ENCODE data around the gene ZMYND8. TPM values are rescaled to one million over a fixed set of nuclear protein-coding genes. Genes with fewer than 3 reads are reported as not detected.

The ZMYND8 gene
- polyA plus RNA-seq, 3 donors = 1.4 to 13.8 (median 5.8) TPM

GRCh38 chr20:47336129-47336754 is 20.3 kb downstream of the ZMYND8 start:
- Mint-ChIP-seq H3K36me3 (peaks cover 60 to 68% of the 10 kb centered on the region in 2 donors), H3K4me3 (no peak overlapping the region)
- H4K20me1 ChIP-seq (ENCODE audit: insufficient read depth, low read length) = peaks cover 69% of the 10 kb centered on the region

More at GRCh38 chr20:47336129-47336754, 20.3 kb downstream of the ZMYND8 start:
- Histone ChIP-seq H3K4me1 (ENCODE audit: control insufficient read depth in 1 of 2, insufficient read depth in 2 of 2, low read length in 2 of 2) (peaks cover 0 to 7% of the 10 kb centered on the region in 2 donors), H3K4me3 (replicated peaks in 1 of 3; ENCODE audit: low read depth in 2 of 3, low read length in 3 of 3) (no peak overlapping the region), H3K27me3 (ENCODE audit: control insufficient read depth in 2 of 2, insufficient read depth in 2 of 2, low read length in 2 of 2) (no peaks in the 10 kb centered on the region), H2AFZ (ENCODE audit: insufficient read depth, low read depth, low read length, poor library complexity, severe bottlenecking) (no peak overlapping the region), H3K27ac (ENCODE audit: low read depth in 1 of 2, low read length in 2 of 2) (peak overlapping the region in 1 of 2 donors; percentile 36), H3K4me2 (replicated peaks; ENCODE audit: extremely low read depth, low read length, poor library complexity, severe bottlenecking) (no peak overlapping the region), H3K36me3 (replicated peaks in 1 of 2; ENCODE audit: control insufficient read depth in 1 of 2, insufficient read depth in 2 of 2, low read length in 2 of 2) (peaks cover 25 to 70% of the 10 kb centered on the region in 2 donors), H3K9me3 (replicated peaks in 1 of 2; ENCODE audit: control insufficient read depth in 1 of 2, insufficient read depth in 1 of 2, low read length in 2 of 2) (no peaks in the 10 kb centered on the region), H3K79me2 (ENCODE audit: insufficient read depth, low read length) (peaks cover 98% of the 10 kb centered on the region), H3K9ac (ENCODE audit: insufficient read depth, low read length, poor library complexity, severe bottlenecking) (no peak overlapping the region)
- intact Hi-C loops (cut with micrococcal nuclease) = no loop called here
- 98% methylated on average over 12 of the region's 17 CpGs for WGBS (ENCODE audit: insufficient coverage)
- peaks cover 0 to 2% (median 0%) of the 10 kb centered on the region in 7 donors for H3K9me3 Mint-ChIP-seq
- peaks cover 19% of the 10 kb centered on the region for H3K4me1 Mint-ChIP-seq
- peak overlapping the region in 3 of 7 donors; percentile 9 to 21 (median 10) for H3K27ac Mint-ChIP-seq
- DNase-seq = no peak
- no peaks in the 10 kb centered on the region for H3K27me3 Mint-ChIP-seq (ENCODE audit: low read depth in 3 of 3)
- no peak for TF ChIP-seq CTCF (IDR thresholded peaks at IDR 0.05)

Data from CD14-positive monocyte (primary cell).